Hippocampal formation (tissue), 2 donors: ENCODE measurements around the gene RIPK4.

Experiments
- DNase-seq, 2 donors: peaks; one replicate each; lab custom pipeline; 2025; lab: John Stamatoyannopoulos, UW

RIPK4 gene

GRCh38 chr21:41769111-41769510 is 2.3 kb upstream of the RIPK4 start:
- no peak for DNase-seq

GRCh38 chr21:41768437-41769042 is 1.7 kb upstream of the RIPK4 start:
- DNase-seq, result no peak

GRCh38 chr21:41767606-41768436 is 969 bp upstream of the RIPK4 start:
- no peak for DNase-seq

- no peak for DNase-seq
Measured at GRCh38 chr21:41765973-41766882, 624 bp downstream of the RIPK4 start.

GRCh38 chr21:41765420-41765821 is 1.4 kb downstream of the RIPK4 start:
- no peak for DNase-seq

GRCh38 chr21:41764558-41765419 is 2.1 kb downstream of the RIPK4 start:
- no peak for DNase-seq

GRCh38 chr21:41763996-41764395 is 2.9 kb downstream of the RIPK4 start:
- DNase-seq, result no peak

- no peak for DNase-seq
Measured at GRCh38 chr21:41763398-41763931, 3.4 kb downstream of the RIPK4 start.

GRCh38 chr21:41762753-41763152 is 4.1 kb downstream of the RIPK4 start:
- DNase-seq, result no peak

- no peak for DNase-seq
Measured at GRCh38 chr21:41761934-41762635, 4.8 kb downstream of the RIPK4 start.

- DNase-seq, result no peak
Measured at GRCh38 chr21:41761211-41761933, 5.5 kb downstream of the RIPK4 start.

GRCh38 chr21:41760411-41760810 is 6.4 kb downstream of the RIPK4 start:
- no peak for DNase-seq

GRCh38 chr21:41759926-41760325 is 6.9 kb downstream of the RIPK4 start:
- no peak for DNase-seq

- DNase-seq, result no peak
Measured at GRCh38 chr21:41759214-41759840, 7.5 kb downstream of the RIPK4 start.

GRCh38 chr21:41758550-41758949 is 8.3 kb downstream of the RIPK4 start:
- DNase-seq, result no peak

GRCh38 chr21:41755934-41756773 is 10.7 kb downstream of the RIPK4 start:
- DNase-seq, result no peak

GRCh38 chr21:41755258-41755933 is 11.5 kb downstream of the RIPK4 start:
- DNase-seq, result no peak

- DNase-seq, result no peak
Measured at GRCh38 chr21:41754479-41754891, 12.4 kb downstream of the RIPK4 start.
